Fibroblast of upper back skin (primary cell): Measurements from ENCODE around the gene ELAVL4.

Source experiments
- DNase-seq: peaks from one replicate; pipeline ENCODE4 v3.0.0-alpha.2; 2013

The ELAVL4 gene

DNA sequence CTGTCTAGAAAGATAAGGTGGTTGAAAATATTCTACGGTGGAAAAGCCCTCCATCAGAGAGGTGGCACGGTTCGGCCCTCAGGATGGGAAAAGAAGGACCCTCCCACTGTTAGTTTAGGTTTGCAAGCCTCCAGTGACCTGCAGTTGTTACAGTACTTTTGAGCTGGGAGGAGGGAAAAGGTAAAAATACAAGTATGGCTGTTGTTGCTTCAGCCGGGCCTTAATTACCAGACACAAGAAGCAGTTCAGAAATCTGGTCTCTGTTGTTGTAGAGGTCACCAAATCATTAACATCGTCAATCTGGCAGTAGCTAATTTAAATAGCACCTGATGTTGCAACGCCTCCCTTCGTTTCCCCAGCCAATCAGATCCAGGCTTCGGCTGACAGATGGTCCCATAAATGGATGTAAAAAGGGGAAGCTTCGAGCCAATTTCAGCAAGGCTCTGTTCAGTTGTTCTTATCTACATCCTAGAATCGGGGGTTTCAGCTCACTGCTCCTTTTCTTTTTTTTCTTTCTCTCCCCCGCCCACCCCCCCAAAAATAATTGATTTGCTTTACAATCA is at the start of gene ELAVL4:
Gene ELAVL4, plus strand, starts transcription at position 424 of the 563 bp plus-strand sequence. CDS start 270 bp downstream, outside the sequence.
- no peak for DNase-seq

DNA sequence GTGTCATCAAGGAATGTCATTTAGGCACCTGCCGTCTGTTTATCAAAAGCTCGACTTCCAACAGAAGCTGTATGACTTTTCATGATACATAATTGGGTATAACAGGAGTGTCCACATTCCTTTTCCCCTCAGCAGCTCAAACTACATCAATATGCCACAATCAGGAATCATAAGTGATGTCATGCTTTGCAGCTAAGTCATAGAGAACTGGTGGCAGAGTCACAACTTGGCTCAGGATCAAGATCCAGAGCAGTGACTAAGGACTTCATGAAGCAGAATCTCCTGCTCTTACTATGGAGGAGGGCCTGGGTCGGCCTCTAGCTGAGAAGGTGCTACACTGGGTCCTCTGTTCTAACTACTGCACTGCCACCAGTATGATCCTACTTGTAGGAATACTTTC is 48.4 kb upstream of the ELAVL4 start:
- no peak for DNase-seq

DNA sequence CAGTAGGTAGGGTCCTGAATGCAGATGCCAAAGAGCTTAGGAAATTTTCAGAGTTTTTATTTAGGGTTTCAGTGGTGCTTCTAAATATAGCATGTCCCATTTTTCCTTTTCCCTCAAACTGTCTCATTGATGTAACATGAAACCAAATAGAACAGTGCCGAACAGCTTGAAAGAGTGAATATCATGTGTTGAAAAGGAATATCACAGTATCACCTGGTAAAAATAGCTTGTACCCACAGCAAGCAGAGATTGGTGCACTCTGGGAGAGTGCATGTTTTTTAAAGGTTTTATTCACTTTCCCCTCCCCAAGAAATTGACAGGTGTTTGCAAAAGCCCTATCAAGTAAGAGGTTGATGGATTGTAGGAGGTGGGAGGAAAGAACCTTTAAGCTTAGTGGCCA is 41.9 kb upstream of the ELAVL4 start:
- DNase-seq: no peak

DNA sequence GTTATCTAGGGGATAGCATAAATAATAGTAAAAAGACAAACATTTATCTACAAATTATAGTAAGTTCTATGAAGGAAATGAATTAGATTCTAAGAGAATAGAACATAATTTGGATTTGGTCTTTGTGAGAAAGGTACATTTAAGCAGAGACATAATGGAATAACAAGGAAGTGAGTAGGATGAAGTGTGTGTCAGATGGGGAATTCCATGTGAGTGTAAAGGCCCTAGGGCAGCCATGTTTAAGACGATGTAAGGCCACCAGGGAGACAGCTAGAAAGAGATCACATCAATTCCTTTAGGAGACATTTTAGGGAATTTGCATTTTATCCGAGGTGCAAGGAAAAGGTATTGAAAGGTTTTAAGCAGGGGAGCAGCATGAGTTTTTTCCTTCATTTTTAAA is 33.8 kb upstream of the ELAVL4 start:
- DNase-seq: no peak

DNA sequence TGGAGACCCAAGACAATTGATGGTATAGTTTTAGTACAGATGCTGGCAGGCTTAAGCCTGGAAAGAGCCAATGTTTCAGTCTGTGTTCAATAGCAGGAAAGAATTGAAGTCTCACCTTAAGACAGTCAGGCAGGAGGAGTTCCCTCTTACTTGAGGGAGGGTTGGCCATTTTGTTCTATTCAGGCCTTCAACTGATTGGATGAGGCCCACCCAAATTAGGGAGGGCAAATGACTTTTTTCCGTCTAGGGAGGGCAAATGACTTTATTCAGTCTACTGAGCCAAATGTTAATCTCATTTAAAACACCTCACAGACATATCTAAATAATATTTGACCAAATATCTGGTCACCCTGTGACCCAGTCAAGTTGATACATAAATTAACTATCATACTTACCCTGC is 31.4 kb upstream of the ELAVL4 start:
- no peak for DNase-seq

DNA sequence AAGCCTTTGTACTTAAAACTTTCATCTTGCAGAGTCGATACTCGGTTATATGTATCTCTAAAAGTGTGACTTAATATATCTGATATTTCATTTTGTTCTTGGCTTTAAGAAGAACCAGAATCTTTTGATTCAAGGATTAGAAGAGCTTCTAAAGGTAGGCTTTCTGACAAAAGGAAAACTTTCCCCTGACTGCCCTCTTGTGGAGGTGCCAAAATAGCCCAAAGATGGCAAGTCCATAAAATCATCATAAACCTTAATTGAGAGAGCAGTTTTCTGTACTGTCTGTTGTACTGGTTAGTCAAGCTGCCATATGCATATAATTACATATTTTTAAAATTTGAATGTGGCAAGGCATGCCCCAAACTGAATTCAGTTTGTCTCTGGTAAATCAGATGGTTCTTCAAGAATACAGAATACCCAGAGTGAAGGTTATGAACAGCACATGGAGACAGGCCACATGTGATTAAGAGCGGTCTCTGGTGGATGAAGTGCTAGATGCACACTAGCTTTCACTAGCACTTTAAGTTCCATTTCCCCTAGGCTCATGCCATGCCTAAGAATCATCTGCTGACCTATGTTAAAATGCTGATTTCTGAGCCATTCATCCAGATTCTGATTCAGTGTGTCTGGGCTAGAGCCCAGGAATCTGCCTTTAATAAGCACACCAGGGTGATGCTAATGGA is 27.7 kb upstream of the ELAVL4 start:
- no peak for DNase-seq

DNA sequence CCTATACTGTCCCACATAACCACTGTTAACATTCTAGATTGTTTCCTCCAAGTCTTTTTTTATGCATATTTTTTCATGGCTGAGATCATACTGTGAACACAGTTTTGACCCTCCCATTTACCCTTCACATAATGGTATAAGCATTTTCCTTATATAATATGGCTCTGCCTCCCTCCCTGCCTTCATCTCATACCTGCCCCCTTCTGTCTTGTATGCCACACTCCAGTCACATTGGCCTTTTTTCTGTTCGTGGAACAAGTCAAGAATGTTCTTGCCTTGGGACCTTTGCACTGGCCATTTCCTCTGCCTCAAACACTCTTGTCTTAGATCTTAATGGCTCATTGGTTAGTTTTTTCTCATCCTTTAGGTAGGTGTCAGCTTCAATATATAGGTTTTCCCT is 24.3 kb upstream of the ELAVL4 start:
- DNase-seq: no peak

DNA sequence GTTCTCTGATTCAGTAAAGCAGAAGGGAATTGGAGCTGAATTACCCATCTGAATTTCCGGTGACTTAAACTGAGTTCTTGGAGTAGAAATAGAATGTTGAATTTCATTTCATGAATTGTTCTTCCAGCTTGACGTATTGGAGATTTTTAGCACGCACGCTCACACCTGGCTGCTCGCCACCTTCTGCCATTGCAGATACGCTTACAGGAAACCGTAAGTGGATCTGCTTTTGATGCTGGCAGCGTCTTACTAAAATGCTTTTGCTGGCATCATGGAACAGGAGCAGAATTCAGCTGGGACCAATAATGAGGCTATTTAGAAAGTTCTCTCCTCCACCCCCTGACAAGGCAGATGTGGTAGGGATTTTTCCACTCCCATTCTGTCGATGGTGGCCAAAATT is 17.7 kb upstream of the ELAVL4 start:
- no peak for DNase-seq

DNA sequence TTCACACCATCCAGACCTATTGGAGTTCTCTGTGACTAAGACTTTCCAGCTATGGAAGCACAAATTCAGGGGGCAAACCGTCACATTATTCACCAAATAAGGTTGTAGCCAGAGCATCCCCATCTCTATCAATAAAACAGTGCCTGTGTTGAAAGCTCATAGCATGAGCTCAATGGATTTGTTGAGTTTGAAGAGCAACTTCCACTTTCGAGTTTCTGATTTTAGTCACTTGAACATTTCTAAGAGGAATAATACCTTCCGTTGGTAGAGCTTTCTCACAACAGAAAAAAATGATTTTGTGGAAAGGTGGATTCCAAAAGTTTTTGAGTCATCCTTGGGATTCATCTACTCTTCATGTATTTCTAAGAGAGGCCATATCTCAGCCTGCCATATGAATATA is 13.0 kb upstream of the ELAVL4 start:
- DNase-seq: no peak

DNA sequence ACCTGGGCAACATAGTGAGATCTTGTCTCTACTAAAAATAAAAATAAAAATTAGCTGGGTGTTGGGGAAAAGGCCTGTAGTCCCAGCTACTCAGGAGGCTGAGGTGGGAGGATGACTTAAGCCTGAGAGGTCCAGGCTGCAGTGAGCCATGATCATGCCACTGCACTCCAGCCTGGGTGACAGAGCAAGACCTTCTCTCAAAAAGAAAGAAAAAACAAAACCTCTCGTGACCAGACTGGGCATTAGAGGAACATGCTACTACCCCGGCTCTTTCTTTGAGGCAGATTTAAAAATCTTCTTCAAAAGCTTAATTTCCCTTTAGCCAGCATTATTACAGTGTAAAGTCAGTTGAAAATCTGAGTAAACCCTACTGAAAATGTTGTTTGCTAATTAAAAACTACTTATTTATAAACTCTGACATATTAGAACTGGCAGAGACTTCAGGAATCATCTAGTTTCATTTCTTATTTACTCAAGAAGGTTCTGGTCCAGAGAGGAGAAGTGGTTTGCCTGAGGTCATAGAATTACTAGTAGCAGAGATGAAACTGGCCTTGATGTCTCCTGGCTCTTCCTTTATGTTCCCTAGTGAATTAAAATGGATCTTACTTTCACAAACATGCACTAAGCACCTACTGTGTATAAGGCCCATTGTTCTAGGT is 11.6 kb upstream of the ELAVL4 start:
- DNase-seq: no peak

DNA sequence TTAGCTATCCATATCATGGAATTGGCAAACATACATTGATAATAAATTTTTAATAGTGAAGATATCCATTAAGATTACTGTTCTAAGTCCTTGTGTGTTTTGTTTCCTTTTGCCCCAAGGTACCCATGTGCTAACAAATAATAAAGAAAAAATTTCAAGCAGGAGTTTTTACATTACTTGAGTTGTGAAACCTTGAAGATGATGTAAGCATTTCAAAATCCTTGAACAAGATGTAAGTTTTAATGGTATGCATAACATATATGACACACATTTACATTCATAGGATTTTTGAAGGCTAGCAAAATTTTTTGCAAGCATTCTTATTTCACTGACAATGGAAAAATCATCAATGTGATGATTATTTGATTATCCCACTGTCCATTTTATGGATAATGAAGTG is 10.9 kb upstream of the ELAVL4 start:
- no peak for DNase-seq

DNA sequence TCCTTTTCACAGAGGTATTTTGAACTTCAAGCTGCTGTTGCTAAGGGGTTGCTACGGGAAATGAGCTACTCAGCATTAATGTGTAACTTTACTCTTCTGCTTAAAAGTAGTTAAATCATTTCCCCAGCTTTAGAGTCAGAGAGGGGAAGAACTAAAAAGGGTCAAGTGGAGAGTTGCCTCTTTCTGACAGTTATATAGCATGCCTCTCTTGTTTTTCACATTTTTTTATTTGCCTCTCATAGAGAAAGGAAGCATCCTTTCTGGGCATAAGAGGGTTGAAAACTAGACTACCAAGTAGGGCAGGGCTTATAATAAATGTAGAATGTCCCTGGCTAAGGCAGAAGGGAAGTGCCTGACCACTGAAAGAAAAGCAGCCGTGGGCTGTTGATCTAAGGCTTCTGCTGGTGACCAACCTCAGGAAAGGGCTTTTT is 10.1 kb upstream of the ELAVL4 start:
- DNase-seq: no peak

DNA sequence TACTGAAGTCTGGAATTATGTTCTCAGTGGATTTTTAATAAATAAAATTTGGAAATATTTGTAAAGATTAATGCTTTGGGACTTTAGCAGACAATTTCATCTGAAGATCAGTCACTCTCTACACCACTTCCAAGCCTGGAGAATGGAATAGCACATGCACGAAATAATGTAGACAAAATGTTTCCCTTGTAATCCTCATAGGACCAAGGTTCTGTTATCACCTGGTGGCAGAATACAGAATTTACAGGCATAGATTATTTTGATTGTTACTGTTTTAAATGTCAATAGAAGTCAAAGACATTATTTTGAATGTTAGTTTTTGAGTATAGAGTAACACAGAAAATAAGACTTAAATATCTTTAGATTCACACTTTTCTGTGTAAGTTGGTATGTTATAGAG is 9.1 kb upstream of the ELAVL4 start:
- DNase-seq: no peak

DNA sequence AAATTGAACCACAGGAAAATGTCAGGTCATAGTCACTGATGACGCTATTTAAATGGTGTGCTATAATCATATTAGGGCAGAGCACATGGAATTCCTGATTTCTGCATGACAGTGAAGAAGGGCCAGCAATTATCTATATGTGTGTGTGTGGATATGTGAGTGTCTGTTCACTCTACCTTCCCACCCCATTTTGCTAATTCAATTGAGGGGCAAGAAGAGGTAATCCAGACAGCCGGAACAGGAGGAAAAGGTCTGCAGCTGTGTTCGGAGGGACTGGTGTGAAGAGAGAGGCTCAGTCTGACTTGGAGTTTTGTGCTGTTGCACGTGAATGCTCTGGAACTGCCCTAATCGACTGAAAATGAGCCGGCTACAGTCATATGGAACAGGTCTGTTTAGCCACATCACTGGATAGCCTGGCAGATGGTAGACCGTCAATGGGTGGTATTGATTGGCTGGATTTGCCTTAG is 5.1 kb upstream of the ELAVL4 start:
- DNase-seq: no peak

DNA sequence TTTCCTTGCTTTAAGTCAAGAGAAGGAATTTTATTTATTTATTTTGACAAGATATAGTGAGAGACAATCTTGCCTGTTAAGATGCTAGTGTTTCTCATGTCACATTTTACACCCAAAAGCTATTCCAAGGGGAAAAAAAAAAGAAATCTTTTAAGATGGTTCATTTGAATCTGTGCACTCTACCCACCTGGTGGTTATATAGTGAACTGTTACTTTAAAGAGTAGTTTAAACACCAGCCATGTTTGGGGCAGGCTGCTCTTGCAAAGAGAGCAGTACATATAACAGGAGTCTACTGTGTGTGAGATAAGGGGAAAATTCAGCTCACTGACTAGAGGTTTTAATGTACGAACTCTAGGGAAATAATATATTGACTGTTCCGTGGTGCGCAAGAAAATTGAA is 3.3 kb upstream of the ELAVL4 start:
- no peak for DNase-seq

DNA sequence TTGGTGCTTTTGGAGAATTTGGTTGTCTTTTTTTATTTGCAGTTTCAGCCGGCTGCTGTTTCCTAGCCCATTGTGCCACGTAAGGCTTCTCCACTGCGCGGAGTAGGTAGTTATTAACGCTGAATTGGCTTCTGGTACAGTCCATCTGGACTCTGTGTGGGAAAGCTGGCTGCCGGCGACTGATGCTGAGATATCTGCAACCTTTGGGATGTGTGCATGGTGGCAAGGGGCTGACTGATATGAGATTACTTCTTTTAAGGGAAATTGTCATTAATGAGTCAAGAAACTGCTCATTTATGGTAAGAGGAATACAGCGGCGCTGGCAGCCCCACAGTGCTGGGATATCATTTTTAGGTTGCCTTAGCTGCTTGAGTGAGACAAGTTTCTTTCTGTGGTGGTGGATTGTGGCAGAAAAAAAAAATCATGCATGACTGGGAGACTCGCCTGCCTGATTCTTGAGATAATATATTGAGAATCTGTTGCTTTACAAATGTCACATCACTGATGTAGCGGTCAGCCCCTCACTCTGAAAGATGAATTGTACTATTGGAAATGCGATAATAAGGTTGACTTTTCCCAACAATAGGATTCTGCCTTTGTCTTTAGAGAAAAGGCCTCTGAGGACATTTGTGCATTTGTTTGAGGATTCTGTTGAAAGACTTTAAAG is 2.5 kb upstream of the ELAVL4 start:
- DNase-seq: no peak

DNA sequence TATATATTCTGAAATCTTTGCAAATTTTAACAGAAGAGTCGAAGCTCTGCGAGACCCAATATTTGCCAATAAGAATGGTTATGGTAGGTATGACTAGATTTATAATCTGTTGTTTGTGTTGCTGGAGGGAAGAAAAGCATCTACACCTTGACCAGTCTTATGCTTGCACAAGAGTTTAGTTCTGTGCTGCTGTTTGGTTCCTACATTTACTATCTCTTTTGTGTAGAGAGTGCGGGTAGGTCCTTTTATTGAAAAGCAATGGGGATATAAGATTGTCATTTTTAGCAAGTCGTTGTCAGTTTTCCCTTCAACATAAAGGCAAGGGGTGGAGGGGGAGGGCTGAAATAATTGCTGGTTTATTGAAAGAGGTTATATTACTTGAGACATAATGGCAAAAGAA is 396 bp downstream of the ELAVL4 start:
- DNase-seq: no peak

DNA sequence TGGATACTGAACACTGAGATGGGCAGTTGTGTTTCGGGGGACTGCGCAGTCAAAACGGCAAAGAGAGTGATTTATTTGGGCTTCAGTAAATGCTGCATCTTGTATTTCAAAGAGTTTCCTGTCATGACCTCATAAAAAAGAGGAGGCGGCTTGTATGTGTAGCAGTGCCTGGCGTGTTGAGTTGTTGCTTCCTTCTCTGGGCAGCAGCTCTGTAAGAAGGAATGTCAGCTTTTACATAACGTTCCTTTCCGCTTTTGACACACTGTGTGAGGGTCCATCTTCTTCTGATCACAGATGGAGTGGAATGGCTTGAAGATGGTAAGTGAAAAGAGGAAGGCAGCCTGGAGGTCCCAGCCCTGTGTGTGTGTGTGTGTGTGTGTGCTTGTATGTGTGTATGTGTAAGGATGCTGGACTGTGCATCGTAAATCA is 941 bp downstream of the ELAVL4 start:
- peak; percentile 21 for DNase-seq

DNA sequence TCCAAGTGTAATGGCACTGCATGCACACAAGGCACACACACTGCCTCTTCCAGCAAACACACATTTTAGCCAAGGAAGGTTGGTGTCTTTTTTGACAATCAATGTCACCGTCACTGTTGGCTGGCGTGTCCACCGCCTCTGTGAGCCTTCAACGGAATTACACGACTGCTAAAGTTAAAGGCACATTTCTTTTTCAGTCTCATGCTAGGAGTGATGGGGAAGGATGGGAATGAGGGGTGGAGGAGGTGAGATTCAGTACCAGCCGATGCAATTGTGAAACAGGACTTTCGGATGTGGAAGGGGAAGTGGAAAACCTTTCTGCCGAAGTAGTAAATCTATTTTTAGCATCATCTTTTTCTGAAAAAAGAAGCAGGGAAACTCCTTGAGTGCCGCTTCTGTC is 1.4 kb downstream of the ELAVL4 start:
- no peak for DNase-seq

DNA sequence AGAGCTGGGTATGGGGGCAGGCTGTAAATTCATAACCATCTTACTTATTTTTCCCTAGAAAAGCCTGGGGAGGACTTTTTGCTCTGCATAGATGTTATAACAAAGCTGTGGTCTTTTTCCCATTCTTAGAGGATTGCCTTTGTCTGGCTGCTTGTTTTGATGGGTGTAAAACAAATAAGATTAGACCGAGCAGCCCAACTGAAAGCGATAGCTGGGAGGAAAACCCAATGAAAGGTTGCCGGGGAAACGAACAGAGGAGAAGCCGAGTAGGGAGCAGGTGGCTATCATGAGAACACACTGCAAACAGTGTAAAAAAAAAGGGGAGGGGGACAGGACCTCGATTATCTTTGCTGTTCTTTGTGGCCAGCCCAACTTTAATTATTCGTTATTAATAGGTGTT is 1.9 kb downstream of the ELAVL4 start:
- no peak for DNase-seq

DNA sequence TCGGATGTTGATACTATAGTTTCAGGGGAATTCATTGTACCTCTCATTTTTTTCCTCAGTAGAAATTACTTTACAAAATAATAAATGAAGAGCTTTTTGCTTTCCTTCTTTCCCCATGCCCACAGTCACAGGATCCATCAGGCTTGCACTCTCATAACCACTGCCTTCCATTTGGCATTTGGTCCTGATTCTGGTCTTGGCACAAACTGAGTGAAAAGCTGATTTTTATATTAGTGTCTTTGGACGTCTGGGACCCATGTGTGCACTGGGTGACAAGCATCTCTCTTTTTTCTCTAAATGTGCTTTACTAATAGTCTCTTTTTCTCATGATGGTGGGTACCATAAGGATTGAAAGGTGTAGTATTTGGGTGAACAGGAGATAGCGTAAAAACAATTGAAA is 2.8 kb downstream of the ELAVL4 start:
- no peak for DNase-seq

DNA sequence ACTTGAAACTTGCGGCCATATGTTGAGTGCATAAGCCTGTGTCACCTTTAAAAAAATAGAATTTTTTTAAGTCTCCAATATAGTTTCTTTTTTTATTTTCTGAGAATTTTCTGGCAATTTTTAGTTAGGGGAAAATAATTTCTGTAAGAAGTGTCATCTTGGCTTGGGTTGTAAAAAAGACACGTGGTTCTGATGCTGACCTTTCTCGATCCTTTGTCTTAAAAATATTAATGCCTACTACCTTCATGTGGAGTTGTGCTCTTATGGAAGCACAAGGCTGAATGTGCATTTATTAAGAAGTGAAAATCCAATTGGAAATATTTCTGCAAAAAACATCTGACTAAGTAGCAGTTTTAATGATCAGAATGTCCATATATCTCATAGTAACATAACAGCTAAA is 3.5 kb downstream of the ELAVL4 start:
- no peak for DNase-seq

DNA sequence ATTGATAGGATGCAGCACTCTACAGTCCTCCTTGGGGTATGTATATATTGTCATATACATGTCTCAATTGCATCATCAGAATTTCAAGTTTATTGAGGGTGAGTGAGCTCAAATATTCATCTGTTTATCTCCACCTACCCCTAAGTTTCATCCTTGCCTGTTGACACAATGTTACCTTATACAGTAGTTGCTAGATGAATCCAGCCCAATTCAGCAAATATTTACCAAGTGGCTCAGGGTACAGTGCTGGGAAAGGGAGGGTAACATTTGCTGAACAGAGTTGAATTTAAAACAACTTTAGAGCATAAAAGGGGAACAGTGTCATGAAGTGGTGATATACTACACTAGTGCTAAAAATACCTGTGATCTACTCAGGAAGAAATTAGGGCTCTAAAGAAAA is 14.4 kb downstream of the ELAVL4 start:
- no peak for DNase-seq
